T-helper 17 cell (primary cell): Measurements from ENCODE around the gene ARHGEF28. TPM values are rescaled to one million over a fixed set of nuclear protein-coding genes. Genes with fewer than 3 reads are reported as not detected.

Source experiments
- ATAC-seq: fragments of 150-1000 bp; cut with Tn5 transposase; 2 replicates; pipeline ENCODE4 v1.10.0; 2021; ENCODE audit warnings: mild to moderate bottlenecking, moderate library complexity
- DNase-seq, 3 donors: peaks; one replicate each; pipeline versions ENCODE4 v3.0.0 to v3.0.0-alpha.2; 2020 to 2021
- H3K9me3 ChIP-seq: one replicate; pipeline ENCODE4 v1.7.0; 2013; ENCODE audit warnings: low read length, mild to moderate bottlenecking; ENCODE audit not compliant: control insufficient read depth, poor library complexity, severe bottlenecking
- H3K27ac Mint-ChIP-seq: one replicate; pipeline ENCODE4 v1.8.0; 2022; ENCODE audit warnings: mild to moderate bottlenecking, moderate library complexity, mixed read lengths
- H3K27me3 Mint-ChIP-seq: one replicate; pipeline ENCODE4 v1.8.0; 2022; ENCODE audit warnings: mixed read lengths
- H3K36me3 Mint-ChIP-seq: one replicate; pipeline ENCODE4 v1.8.0; 2022; ENCODE audit warnings: low read depth, mixed read lengths
- H3K4me1 Mint-ChIP-seq: one replicate; pipeline ENCODE4 v1.8.0; 2022; ENCODE audit warnings: mild to moderate bottlenecking, mixed read lengths
- H3K4me3 Mint-ChIP-seq: one replicate; pipeline ENCODE4 v1.8.0; 2022; ENCODE audit warnings: mild to moderate bottlenecking, moderate library complexity, mixed read lengths
- total RNA-seq, 4 donors: library from RNA in 2 of 4; stranded (reverse) in 2 of 4; gene quantifications; one replicate each; pipeline ENCODE4 v1.2.3 and lab custom pipeline; 2022 to 2026

The ARHGEF28 gene
- total RNA-seq, 2 donors from 2014 or later: 0.05 to 0.16 TPM

- no peak overlapping the region for H3K4me3 Mint-ChIP-seq
- no peaks in the 10 kb centered on the region for H3K4me1 Mint-ChIP-seq
- ATAC-seq (no peak), DNase-seq (no peak)
- H3K9me3 ChIP-seq: no peaks in the 10 kb centered on the region
- H3K36me3 Mint-ChIP-seq: no peaks in the 10 kb centered on the region
- no peak overlapping the region for H3K27ac Mint-ChIP-seq
- peaks cover 40% of the 10 kb centered on the region for H3K27me3 Mint-ChIP-seq
Observed at GRCh38 chr5:73960426-73960825, 334.4 kb downstream of the ARHGEF28 start.

- DNase-seq (no peak), ATAC-seq (no peak)
- Mint-ChIP-seq H3K4me1 (no peaks in the 10 kb centered on the region), H3K27ac (no peak overlapping the region), H3K4me3 (no peak overlapping the region), H3K36me3 (no peaks in the 10 kb centered on the region), H3K27me3 (peaks cover 31% of the 10 kb centered on the region)
- H3K9me3 ChIP-seq: no peaks in the 10 kb centered on the region
Observed at GRCh38 chr5:73962801-73963425, 336.9 kb downstream of the ARHGEF28 start.

- H3K9me3 ChIP-seq: no peaks in the 10 kb centered on the region
- Mint-ChIP-seq H3K27me3 (peaks cover 25% of the 10 kb centered on the region), H3K36me3 (no peaks in the 10 kb centered on the region), H3K27ac (no peak overlapping the region), H3K4me3 (no peak overlapping the region), H3K4me1 (no peaks in the 10 kb centered on the region)
- DNase-seq: no peak
- no peak for ATAC-seq
Observed at GRCh38 chr5:73964352-73964865, 338.4 kb downstream of the ARHGEF28 start.

GRCh38 chr5:73966451-73966850 is 340.5 kb downstream of the ARHGEF28 start:
- Mint-ChIP-seq H3K36me3 (no peaks in the 10 kb centered on the region), H3K4me3 (no peak overlapping the region), H3K4me1 (no peaks in the 10 kb centered on the region), H3K27ac (no peak overlapping the region), H3K27me3 (peaks cover 29% of the 10 kb centered on the region)
- no peak for ATAC-seq
- H3K9me3 ChIP-seq: no peaks in the 10 kb centered on the region
- DNase-seq: no peak

- H3K36me3 Mint-ChIP-seq: no peaks in the 10 kb centered on the region
- H3K4me1 Mint-ChIP-seq: no peaks in the 10 kb centered on the region
- DNase-seq (no peak), ATAC-seq (no peak)
- H3K9me3 ChIP-seq: no peaks in the 10 kb centered on the region
- H3K4me3 Mint-ChIP-seq: no peak overlapping the region
- no peak overlapping the region for H3K27ac Mint-ChIP-seq
- peaks cover 29% of the 10 kb centered on the region for H3K27me3 Mint-ChIP-seq
Observed at GRCh38 chr5:73967347-73967746, 341.4 kb downstream of the ARHGEF28 start.

GRCh38 chr5:73968246-73968645 is 342.2 kb downstream of the ARHGEF28 start:
- H3K36me3 Mint-ChIP-seq: no peaks in the 10 kb centered on the region
- no peaks in the 10 kb centered on the region for H3K9me3 ChIP-seq
- no peak for ATAC-seq
- no peaks in the 10 kb centered on the region for H3K4me1 Mint-ChIP-seq
- H3K27ac Mint-ChIP-seq: no peak overlapping the region
- no peak overlapping the region for H3K4me3 Mint-ChIP-seq
- DNase-seq: no peak
- peaks cover 26% of the 10 kb centered on the region for H3K27me3 Mint-ChIP-seq

- no peak for DNase-seq
- H3K27ac Mint-ChIP-seq: no peak overlapping the region
- peaks cover 24% of the 10 kb centered on the region for H3K27me3 Mint-ChIP-seq
- H3K9me3 ChIP-seq: no peaks in the 10 kb centered on the region
- no peaks in the 10 kb centered on the region for H3K4me1 Mint-ChIP-seq
- no peak for ATAC-seq
- H3K4me3 Mint-ChIP-seq: no peak overlapping the region
- peaks cover 1% of the 10 kb centered on the region for H3K36me3 Mint-ChIP-seq
Observed at GRCh38 chr5:73968729-73969128, 342.7 kb downstream of the ARHGEF28 start.

- peaks cover 29% of the 10 kb centered on the region for H3K27me3 Mint-ChIP-seq
- H3K36me3 Mint-ChIP-seq: peaks cover 3% of the 10 kb centered on the region
- no peaks in the 10 kb centered on the region for H3K9me3 ChIP-seq
- no peak overlapping the region for H3K4me3 Mint-ChIP-seq
- DNase-seq (no peak), ATAC-seq (no peak)
- no peaks in the 10 kb centered on the region for H3K4me1 Mint-ChIP-seq
- no peak overlapping the region for H3K27ac Mint-ChIP-seq
Observed at GRCh38 chr5:73969195-73970036, 343.4 kb downstream of the ARHGEF28 start.

- no peak overlapping the region for H3K27ac Mint-ChIP-seq
- H3K4me3 Mint-ChIP-seq: no peak overlapping the region
- no peak for ATAC-seq
- no peaks in the 10 kb centered on the region for H3K9me3 ChIP-seq
- H3K4me1 Mint-ChIP-seq: no peaks in the 10 kb centered on the region
- DNase-seq: no peak
- H3K36me3 Mint-ChIP-seq: peaks cover 3% of the 10 kb centered on the region
- H3K27me3 Mint-ChIP-seq: peaks cover 25% of the 10 kb centered on the region
Observed at GRCh38 chr5:73971326-73971725, 345.3 kb downstream of the ARHGEF28 start.

GRCh38 chr5:73973135-73973534 is 347.1 kb downstream of the ARHGEF28 start:
- no peaks in the 10 kb centered on the region for H3K9me3 ChIP-seq
- Mint-ChIP-seq H3K36me3 (peaks cover 3% of the 10 kb centered on the region), H3K4me1 (no peaks in the 10 kb centered on the region), H3K27ac (no peak overlapping the region), H3K27me3 (peaks cover 39% of the 10 kb centered on the region), H3K4me3 (no peak overlapping the region)
- DNase-seq: no peak
- ATAC-seq: no peak

- peaks cover 34% of the 10 kb centered on the region for H3K27me3 Mint-ChIP-seq
- H3K4me1 Mint-ChIP-seq: no peaks in the 10 kb centered on the region
- DNase-seq: no peak
- H3K27ac Mint-ChIP-seq: no peak overlapping the region
- H3K9me3 ChIP-seq: no peaks in the 10 kb centered on the region
- ATAC-seq: no peak
- no peak overlapping the region for H3K4me3 Mint-ChIP-seq
- H3K36me3 Mint-ChIP-seq: peaks cover 3% of the 10 kb centered on the region
Observed at GRCh38 chr5:73974871-73975360, 348.9 kb downstream of the ARHGEF28 start.

- H3K4me3 Mint-ChIP-seq: no peak overlapping the region
- no peak for ATAC-seq
- no peaks in the 10 kb centered on the region for H3K9me3 ChIP-seq
Observed at GRCh38 chr5:73975845-73976244, 349.8 kb downstream of the ARHGEF28 start.

GRCh38 chr5:73977146-73977545 is 351.1 kb downstream of the ARHGEF28 start:
- ATAC-seq (no peak), DNase-seq (no peak)
- Mint-ChIP-seq H3K27ac (no peak overlapping the region), H3K4me1 (no peaks in the 10 kb centered on the region), H3K36me3 (peaks cover 3% of the 10 kb centered on the region), H3K4me3 (no peak overlapping the region), H3K27me3 (peaks cover 38% of the 10 kb centered on the region)
- no peaks in the 10 kb centered on the region for H3K9me3 ChIP-seq

More at GRCh38 chr5:73975845-73976244, 349.8 kb downstream of the ARHGEF28 start:
- DNase-seq: no peak
- Mint-ChIP-seq H3K36me3 (peaks cover 3% of the 10 kb centered on the region), H3K4me1 (no peaks in the 10 kb centered on the region), H3K27me3 (peaks cover 27% of the 10 kb centered on the region), H3K27ac (no peak overlapping the region)
